Measurements from ENCODE around the gene ADRA2B.
"Not testable (repeated sequence)": the region's sequence is repeated elsewhere in the genome, so short reads cannot be mapped to it uniquely, and the experiment has no call there.

ADRA2B gene

DNA sequence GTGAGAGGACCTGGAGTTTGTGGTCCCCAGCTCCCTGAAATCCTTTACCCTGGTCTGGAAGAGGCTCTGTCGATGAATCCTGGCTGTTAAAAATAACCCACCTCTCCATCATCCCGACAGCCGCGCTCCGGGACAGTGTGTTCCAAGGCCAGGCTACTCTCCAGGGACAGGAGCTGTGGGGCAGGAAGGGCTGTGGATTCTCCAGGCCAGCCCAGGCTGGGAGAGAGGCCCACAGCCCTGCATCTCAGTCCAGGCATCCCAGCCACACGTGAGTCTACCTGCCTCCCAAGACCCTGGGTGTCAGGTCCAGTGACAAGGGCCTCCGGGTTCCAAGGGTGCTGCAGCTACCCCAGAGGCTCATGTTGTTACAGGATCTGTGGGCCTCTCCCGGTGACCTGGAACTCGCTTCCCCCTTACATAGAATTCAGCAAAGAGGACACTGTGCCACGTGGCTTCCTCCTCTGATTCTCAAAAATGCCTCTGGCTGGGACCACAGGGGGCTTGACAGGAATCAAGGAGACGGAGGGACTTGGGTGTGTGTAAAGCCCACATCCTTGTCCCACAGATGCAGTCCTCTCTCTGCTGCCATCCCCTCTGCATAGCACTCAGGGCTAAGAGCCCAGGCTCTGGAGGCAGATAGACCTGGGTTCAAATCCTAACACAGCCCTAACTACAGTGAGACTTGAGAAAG, 17.3 kb downstream of the ADRA2B start:
- in situ Hi-C loops (cut with MboI; ENCODE audit: low pct_unique_long_range_greater_than_20kb, low sequenced_read_pairs), result no loop called here
- no peak for DNase-seq

DNA sequence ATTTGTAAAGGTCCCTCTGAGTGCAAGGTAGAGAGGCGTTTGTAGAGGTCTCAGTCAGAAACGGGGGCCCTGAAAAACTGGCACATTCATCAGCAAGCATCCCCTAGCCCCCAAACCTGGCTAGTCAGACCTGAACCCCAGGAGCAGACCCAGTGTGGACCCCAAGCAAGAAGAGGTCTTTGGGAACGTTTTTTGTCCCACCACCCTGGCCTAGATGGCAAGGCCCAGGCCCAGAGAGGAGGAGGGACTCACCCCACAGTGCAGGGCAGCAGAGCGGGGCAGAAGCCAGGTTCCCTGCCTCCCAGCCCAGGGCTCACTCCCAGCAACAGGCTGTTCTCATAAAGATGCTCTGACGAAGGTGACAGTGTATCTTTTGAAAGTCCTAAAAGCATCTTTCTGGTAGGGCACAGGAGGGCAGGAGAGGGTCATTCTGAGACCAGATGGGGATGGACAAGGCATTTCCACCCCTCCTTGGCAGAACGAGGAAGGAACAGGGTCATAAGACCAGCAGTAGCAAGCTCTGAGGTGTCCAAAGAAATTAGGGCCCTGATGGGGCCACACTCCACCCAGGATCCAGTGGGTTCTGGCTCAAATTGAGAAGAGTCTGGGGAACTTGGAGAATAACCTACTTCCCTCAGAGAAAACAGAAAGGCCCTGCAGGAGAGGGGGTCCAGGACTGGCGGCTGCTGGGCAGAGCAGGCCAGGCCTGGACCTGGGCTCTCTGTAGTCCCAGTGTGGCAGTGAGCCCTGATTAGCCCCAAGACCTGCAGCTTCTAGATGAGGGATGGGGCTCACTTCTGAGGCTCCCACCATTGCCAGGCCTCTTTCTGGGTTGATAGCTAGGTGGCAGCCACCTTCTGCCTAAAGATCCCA, 18.2 kb downstream of the ADRA2B start:
- in situ Hi-C loops (cut with MboI; ENCODE audit: low pct_unique_long_range_greater_than_20kb, low sequenced_read_pairs), result no loop called here
- DNase-seq, result no peak

DNA sequence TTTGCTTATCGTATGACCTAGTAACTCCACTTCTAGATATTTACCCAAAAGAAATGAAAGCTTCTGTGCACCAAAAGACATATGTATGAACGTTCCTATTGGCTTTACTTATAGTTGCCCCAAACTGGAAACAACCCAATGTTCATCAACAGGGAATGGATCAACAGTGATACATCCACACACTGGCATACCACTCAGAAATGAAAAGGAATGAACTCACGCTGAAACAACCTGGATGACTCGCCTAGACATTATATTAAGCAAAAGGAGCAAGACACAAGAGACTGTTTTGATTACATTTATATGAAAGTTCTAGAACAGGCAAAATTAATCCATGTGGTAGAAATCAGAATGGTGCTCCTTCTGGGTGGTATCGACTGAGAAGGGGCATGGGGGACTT, 18.9 kb downstream of the ADRA2B start:
- in situ Hi-C loops (cut with MboI; ENCODE audit: low pct_unique_long_range_greater_than_20kb, low sequenced_read_pairs), result no loop called here
- no peak for DNase-seq

DNA sequence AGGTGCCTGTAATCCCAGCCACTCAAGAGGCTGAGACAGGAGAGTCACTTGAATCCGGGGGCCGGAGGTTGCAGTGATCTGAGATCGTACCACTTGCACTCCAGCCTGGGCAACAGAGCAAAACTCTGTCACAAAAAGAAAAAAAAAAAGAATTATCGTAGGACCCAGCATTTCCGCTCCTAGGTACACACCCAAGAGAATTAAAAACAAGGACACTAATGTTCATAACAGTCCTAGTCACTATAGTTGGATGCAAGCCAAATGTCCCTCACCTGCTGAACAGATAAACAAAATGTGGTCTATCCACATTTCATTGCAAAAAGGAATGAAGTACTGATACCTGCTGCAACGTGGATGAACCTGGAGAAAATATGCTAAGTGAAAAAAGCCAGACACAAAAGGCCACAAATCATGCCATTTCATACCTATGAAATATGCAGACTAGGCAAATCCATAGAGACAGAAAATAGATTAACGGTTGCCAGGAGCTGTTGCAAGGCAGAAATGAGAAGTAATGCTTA, 21.2 kb downstream of the ADRA2B start:
- in situ Hi-C loops (cut with MboI; ENCODE audit: low pct_unique_long_range_greater_than_20kb, low sequenced_read_pairs), result no loop called here

DNA sequence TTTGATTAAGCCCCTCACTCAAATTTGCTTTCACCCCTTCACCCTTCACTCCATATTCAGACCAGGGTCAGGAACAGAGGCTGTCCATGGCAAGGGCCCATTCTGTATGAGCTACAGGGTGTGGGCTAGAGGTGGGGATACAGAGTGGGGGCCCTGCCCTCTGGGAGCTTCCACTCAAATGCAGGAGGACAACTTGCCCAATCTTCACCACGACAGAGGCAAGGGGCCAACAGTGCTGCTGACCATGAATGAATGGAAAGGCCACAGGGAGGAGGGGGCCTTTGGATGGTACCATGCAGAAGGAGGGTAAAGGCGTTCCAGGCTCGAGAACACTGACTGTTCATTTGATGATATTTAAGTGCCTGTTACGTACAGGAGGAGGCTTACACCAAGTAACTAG, 22.8 kb downstream of the ADRA2B start:
- in situ Hi-C loops (cut with MboI; ENCODE audit: low pct_unique_long_range_greater_than_20kb, low sequenced_read_pairs), result no loop called here
- no peak for DNase-seq

More for the DNA sequence above, 21.2 kb downstream of the ADRA2B start:
- no peak for DNase-seq

DNA sequence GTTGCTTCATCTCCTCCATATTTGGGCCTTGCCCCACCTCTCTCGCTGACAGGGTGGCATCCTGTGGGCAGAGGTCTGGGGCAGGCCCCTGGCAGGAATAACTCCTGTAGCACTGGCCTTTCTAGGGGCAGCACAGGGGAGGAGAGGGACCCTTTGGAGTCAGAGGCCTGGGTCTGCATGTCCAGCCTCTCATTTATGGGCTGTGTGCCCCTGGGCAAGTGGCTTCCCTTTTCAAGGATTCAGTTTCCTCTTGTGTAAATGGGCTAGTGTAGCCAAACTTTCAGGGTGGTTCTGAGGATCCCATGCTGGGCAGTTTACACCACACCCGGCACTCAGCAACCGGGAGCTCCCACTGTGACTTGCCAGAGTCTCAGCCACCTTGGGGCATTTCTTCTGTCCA, 23.4 kb downstream of the ADRA2B start:
- in situ Hi-C loops (cut with MboI; ENCODE audit: low pct_unique_long_range_greater_than_20kb, low sequenced_read_pairs), result no loop called here
- no peak for DNase-seq

DNA sequence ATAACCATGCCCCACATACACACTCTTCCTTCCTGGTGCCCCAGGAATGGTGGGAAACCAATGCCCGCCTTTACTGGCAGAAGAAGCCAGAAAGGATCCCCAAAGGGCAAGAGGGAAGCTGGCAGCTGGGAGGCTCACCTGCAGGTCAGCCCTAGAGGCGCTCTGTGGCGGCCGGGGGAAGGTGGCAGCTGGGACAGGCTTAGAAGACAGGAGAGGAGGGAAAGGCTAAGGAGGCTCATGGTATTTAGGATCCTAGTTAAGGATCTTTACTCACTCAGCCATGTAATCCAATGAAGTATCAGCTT, 23.8 kb downstream of the ADRA2B start:
- no peak for DNase-seq
- in situ Hi-C loops (cut with MboI; ENCODE audit: low pct_unique_long_range_greater_than_20kb, low sequenced_read_pairs), result no loop called here

DNA sequence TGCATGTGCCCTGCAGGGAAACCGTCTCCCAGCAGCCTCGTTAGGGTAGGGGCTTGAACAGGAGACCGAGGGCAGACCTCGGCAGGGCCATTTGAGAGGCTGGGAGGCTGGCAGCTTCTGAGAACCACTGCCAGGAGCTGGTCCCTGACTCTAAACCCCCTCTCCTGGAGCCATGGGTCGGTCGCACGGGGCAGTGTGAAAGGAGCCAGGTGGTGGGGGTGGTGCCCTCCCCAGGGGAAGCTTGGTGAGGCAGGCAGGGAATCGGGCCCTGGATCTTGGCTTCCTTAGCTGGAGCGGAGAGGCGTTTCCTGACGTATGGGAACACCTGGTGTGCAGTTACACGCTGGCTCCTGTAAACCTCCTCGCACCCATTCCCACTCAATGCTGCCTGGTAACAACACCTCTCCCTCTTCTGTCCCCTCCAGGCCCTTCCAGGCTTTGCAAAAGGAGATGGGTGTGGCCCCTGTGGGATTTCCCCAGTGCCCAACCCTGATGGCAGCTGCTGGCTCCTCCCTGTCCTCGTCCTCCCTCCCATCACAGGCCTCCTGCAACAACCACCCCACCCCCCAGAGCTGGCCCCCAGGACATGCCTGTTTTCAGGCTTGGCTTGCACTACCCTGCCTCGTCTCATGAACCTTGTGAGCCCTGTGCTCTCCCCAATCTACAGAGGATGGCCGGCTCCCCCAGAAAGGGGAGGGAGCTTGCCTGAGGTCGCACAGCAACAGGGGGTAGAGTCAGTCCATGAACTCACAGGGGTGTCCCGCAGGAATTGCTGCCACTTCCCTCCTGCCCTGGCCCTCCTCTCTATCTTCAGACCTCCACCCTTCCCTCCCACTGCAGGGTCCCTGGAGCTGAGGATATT, 24.4 kb downstream of the ADRA2B start:
- DNase-seq, result no peak
- in situ Hi-C loops (cut with MboI; ENCODE audit: low pct_unique_long_range_greater_than_20kb, low sequenced_read_pairs), result no loop called here

DNA sequence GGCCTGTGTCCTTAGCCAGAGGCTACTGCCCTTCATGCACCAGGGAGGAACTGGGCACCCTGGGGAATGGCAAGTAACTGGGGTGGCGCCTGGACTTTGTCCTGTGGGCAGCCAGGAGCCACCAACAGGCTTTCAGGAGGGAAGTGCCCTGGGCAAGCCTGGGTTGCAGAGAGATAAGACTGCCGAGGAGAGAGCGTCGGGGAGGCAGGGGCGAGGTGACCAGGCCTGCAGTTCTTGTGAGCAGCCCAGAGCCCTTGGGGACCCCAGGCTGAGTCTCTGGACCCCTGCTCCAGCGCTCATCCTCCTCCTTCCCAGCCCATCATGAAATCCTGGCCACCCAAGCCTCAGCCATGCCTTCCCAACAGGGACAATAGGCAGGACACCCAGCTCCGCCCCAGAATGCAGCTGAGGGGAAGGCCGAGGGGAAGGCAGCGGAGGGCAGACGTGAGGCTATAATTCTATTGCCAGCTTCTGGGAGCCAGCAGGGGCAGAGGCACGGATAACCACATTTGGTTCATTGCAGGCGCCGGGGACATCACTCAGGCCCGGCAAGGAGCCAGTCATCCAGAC, 25.1 kb downstream of the ADRA2B start:
- DNase-seq, result no peak
- in situ Hi-C loops (cut with MboI; ENCODE audit: low pct_unique_long_range_greater_than_20kb, low sequenced_read_pairs), result no loop called here

DNA sequence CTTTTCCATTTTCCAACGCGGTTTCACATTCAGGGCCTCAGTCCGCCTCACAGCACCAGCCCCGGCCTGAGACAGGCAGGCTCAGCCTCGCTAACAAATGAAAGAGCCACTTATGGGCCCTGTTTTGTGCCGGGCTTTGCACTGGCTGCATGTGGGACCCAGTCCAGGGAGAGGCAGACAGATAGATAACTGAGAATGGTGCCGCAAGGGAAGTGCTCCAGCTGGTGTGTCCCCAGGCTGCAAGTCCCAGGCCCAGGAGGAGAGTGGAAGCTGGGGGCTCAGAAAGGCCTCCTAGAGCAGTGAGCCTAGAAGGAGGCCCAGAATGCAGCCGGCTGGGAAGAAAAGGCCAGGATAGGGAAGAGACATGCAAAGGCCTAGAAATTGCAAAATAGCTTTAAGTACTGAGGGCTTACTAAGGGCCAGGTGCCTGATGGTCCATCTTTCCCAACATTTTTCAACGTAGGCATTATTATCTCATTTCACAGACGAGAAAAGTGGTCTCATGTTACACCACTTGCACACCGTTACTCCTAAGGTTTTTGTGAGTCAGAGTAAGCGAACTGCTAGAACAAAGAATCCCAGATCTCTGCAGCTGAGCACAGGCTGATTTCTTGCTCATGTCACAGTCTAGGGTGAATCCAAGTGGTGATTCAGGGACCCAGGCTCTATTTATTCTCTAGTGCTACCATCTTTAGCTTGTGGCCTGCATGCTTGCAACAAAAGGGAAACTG, 26.0 kb downstream of the ADRA2B start:
- in situ Hi-C loops (cut with MboI; ENCODE audit: low pct_unique_long_range_greater_than_20kb, low sequenced_read_pairs), result no loop called here
- DNase-seq, result no peak

DNA sequence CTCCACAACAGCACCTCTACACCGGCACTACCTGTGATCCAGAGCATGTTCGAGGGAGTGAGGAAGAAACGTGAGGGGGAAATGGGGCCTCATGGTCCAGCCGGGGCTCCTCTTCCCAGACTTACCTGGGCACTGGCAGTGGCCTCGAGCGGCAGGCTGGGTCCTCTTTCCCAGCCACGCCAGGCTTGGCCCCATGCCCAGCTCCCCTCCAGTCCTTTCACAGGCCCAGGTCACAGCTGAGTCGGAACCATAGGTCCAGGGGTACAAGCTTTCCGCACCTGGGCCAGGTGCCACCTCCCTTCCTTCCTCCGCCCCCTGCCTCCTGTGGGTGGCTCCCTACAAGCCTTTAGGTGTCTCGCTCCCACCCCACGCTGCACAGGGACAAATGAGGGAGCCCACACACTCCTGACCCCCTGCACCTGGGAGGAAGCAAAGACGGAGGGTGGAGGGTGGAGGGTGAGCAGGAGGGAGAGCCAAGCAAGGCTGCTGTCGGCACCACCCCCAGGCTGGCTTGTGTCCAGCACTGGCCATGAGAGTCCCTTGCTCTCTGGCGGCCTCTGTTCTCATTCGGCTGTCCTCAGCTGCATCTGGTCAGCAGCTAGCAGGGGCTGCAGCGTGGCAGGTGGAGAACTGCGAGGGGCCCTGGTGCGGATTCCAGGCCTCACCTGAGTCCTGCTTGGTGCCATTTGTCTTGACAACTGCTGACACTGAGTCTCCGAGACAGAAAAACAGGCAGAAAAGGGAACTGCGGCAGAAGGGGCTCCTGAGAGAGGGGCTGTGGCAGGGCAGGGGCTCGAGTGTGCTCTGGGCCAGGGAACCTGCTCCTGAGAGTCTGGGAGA, 26.8 kb downstream of the ADRA2B start:
- DNase-seq, result no peak
- in situ Hi-C loops (cut with MboI; ENCODE audit: low pct_unique_long_range_greater_than_20kb, low sequenced_read_pairs), result no loop called here

DNA sequence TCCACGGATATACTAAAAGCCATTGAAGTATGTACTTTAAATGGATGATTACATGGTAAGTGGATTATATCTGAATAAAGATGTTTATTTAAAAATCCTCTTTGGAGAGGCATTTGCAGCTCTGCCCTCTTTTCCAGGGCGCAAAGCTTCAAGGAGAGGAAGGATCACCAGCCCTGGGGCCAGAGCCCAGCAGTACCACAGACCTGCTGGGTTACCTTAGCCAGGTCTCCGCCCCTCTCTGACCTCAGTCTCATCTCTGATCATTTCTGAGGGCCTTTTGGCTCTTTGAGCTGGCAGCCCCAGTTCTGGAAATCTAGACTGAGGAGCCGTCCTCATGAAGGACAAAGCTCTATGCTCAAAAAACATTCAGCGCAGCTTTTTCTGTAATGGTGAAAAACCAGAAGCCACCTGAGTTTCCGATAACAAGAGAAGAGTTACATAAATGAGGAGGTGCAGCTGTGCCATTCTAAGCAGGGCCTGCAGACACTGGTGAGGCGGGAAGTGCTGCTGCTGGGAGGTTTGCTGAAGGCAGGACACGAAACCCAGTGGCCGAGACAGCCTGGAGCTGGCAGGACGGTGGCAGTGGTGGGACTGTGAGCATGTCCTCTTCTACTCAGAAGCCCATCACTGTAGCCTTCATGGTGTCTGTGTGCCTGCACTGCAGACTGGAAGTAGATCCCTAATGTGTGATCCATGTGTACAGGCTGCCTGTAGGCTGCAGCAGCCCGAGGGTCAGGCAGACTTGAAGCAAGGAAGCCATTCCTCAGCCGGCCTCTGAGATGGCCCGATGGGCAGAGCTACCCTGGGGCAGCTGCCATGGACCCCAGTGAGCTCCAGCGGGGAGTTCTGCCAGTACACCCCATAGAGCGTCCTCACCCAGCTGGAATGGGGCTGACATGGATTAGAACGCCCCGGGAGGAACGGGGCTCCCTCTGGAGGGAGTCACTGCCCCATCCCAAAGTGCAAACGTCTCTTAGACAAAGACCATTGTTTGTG, 27.7 kb downstream of the ADRA2B start:
- no peak for DNase-seq
- in situ Hi-C loops (cut with MboI; ENCODE audit: low pct_unique_long_range_greater_than_20kb, low sequenced_read_pairs), result no loop called here

DNA sequence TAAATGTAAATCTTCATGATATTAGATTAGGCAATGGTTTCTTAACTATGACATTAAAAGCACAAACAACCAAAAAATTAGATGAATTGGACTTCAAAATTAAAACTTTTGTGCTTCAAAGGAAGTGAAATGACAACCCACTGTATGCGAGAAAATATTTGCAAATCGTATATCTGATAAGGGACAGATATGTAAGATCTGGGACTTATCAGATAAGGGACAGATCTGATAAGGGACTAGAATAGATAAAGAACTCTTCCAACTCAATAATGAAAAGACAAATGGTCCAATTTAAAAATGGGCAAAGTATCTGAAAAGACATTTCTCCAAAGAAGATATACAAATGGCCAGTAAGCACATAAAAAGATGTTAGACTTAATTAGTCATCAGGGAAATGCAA, 29.2 kb downstream of the ADRA2B start:
- in situ Hi-C loops (cut with MboI; ENCODE audit: low pct_unique_long_range_greater_than_20kb, low sequenced_read_pairs), result no loop called here
- no peak for DNase-seq

DNA sequence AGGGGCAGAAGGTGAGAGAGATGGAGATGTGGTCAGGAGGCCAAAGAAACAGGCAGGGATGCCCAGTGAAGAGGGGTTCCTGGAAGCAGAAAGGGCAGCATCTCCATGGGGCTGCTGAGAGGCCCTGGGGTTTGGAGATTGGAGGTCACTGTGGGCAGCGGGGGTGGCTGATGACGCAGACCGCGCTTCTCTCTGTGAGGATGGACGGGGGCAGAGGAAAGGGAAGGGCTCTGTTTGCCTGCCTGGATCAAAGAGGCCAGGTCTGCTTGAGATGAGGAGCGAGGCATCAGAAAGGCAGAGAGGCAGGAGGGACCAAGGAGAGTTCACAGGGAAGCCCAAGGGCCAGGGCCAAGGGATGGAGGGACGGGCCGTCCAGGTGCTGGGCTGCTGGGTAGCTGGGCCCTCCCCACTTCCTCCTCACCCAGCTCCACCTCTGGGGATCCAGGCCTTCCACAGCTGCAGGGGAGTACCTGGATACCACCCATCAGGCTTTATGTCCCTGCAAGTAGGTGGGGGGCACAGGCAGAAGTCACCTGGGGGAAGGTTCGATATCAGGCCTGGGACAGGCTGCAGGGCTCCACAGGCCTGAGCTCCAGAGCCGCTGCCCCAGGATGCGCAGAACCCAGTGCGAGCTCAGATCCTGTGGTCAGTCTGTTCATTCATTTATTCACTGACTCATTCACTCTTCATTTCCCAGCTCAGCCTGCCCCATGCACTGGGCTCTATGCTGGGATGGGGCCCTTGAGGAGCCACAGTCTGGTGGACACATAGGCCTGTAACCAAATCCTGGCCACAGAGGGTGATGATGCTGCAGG, 30.6 kb downstream of the ADRA2B start:
- DNase-seq, result no peak
- in situ Hi-C loops (cut with MboI; ENCODE audit: low pct_unique_long_range_greater_than_20kb, low sequenced_read_pairs), result no loop called here

DNA sequence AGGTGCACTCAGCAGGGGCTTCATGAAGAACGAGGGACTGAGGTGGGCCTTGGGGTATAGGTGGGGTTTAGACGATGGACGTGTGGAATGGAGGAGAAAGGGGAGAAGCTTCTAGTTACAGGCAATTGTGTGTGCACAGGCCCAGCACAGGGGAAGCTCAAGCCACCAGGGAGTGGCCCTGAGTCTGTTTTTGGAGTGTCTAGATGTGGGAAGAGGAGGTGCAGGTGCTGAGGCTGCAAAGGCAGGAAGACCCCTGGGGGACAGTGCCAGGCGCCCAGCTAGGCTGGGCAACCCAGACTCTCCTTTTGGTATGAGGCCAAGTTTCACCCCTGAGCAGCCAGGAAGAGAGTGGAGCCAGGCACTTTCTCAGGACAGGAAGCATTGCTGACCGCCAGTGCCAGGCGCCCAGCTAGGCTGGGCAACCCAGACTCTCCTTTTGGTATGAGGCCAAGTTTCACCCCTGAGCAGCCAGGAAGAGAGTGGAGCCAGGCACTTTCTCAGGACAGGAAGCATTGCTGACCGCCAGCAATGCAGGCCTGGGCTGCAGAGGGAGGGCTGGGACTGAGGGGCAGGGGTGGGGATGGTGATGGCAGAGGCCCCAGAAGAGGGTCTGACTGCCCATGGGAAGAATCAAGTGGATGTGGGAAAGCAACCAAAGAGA, 31.4 kb downstream of the ADRA2B start:
- DNase-seq; in situ Hi-C loops (cut with MboI; ENCODE audit: low pct_unique_long_range_greater_than_20kb, low sequenced_read_pairs): not testable (repeated sequence)
